ENCODE measurements around the gene BRAF. TPM values are rescaled to one million over a fixed set of nuclear protein-coding genes. Genes with fewer than 3 reads are reported as not detected.

BRAF gene
- polyA plus RNA-seq, 1 donor (not counting 4 experiments of a cell fraction or from before 2014, with no cell fraction given): 12.4 TPM

DNA sequence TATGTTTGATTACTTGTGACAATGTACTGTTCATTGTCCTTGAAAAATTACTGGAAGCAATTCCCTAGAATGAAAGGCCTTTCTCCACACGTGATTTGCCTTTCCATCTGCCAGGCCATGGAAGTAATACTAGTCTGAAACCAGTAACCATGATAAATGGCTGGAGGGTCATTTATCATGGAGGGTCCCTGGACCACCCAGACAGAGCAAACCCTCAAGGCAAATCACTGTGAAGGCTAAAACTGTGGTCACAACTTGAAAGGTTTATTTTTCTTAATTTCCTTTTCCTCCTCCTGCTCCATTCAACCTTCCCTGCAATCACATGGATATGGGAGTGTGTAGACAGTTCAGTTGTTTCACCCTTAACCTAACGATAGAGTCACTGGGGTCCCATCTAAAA is 16.4 kb downstream of the BRAF start:
- no peak overlapping the region for H3K4me3 ChIP-seq (ENCODE audit: control insufficient read depth in 2 of 3, extremely low read depth in 1 of 3, insufficient read depth in 2 of 3, low read depth in 1 of 3, low read length in 3 of 3)
- FAIRE-seq: no peak
- no peak overlapping the region for H3K9ac ChIP-seq (ENCODE audit: control insufficient read depth, extremely low read depth, insufficient read depth, low read length)
- no peak overlapping the region for H3K4me2 ChIP-seq (ENCODE audit: control insufficient read depth, extremely low read depth, insufficient read depth, low read depth, low read length)
- peaks cover 6% of the 10 kb centered on the region for H3K4me1 ChIP-seq (ENCODE audit: control insufficient read depth, extremely low read depth, insufficient read depth, low read length)
- no peaks in the 10 kb centered on the region for H3K9me1 ChIP-seq (ENCODE audit: control insufficient read depth, extremely low read depth, insufficient read depth, low read length)
- no peak overlapping the region for H2AFZ ChIP-seq (ENCODE audit: control insufficient read depth, low read length)
- no peak for DNase-seq (ENCODE audit: low read depth, low spot score)
- H3K9me3 ChIP-seq (ENCODE audit: control insufficient read depth, low read depth, low read length): no peaks in the 10 kb centered on the region
- no peak overlapping the region for H3K27ac ChIP-seq (ENCODE audit: control insufficient read depth, insufficient read depth, low read length)
- TF ChIP-seq EZH2 (IDR thresholded peaks at IDR 0.05; ENCODE audit: low read length): no peak
- TF ChIP-seq, protein P1, sequence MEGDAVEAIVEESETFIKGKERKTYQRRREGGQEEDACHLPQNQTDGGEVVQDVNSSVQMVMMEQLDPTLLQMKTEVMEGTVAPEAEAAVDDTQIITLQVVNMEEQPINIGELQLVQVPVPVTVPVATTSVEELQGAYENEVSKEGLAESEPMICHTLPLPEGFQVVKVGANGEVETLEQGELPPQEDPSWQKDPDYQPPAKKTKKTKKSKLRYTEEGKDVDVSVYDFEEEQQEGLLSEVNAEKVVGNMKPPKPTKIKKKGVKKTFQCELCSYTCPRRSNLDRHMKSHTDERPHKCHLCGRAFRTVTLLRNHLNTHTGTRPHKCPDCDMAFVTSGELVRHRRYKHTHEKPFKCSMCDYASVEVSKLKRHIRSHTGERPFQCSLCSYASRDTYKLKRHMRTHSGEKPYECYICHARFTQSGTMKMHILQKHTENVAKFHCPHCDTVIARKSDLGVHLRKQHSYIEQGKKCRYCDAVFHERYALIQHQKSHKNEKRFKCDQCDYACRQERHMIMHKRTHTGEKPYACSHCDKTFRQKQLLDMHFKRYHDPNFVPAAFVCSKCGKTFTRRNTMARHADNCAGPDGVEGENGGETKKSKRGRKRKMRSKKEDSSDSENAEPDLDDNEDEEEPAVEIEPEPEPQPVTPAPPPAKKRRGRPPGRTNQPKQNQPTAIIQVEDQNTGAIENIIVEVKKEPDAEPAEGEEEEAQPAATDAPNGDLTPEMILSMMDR (optimal IDR thresholded peaks at IDR 0.05 in 1 of 3, IDR thresholded peaks at IDR 0.05 in 1 of 3, conservative IDR thresholded peaks at IDR 0.05 in 1 of 3; ENCODE audit: extremely low read depth in 1 of 3, insufficient read depth in 2 of 3, low read length in 3 of 3): no peak
- H3K79me2 ChIP-seq (ENCODE audit: control insufficient read depth, insufficient read depth, low read length): peaks cover 36% of the 10 kb centered on the region
- dilution Hi-C loops (cut with MboI; ENCODE audit: extremely low pct_ligation_motif_present, low sequenced_read_pairs): no loop called here
- no peaks in the 10 kb centered on the region for H3K36me3 ChIP-seq (ENCODE audit: control insufficient read depth in 2 of 2, extremely low read depth in 1 of 2, insufficient read depth in 2 of 2, low read length in 2 of 2)
- H4K20me1 ChIP-seq (ENCODE audit: control insufficient read depth, extremely low read depth, insufficient read depth, low read length): no peaks in the 10 kb centered on the region
- H3K27me3 ChIP-seq (ENCODE audit: control insufficient read depth, extremely low read depth, insufficient read depth, low read length): no peaks in the 10 kb centered on the region

DNA sequence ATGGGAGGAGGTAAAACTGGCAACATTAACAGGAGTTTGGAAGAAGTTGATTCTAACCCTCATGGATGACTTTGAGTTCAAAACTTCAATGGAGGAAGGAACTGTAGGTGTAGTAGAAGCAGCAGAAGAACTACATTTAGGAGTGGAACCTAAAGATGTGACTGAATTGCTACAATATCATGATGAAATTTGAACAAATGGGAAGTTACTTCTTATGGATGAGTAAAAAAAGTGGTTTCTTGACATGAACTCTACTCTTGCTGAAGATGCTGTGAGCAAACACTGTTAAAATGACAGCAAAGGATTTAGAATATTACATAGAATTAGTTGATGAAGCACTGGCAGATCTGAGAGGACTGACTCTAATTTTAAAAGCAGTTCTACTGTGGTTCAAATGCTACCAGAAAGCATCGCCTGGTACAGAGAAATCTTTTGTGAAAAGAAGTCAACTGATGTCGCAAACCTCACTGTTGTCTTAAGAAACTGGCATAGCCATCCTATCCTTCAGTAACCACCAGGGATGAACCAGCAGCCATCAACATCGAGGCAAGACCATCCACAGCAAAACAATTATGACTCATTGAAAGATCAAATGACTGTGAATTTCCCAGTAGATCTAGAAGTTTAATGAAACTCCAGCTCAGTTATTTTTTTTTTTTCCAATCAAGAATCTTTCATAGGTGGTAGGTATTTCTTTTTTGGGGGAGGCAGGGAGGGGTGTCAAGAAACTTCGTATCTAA is 20.8 kb downstream of the BRAF start:
- Histone ChIP-seq H3K4me3 (ENCODE audit: control insufficient read depth in 2 of 3, extremely low read depth in 1 of 3, insufficient read depth in 2 of 3, low read depth in 1 of 3, low read length in 3 of 3) (no peak overlapping the region), H3K9me3 (ENCODE audit: control insufficient read depth, low read depth, low read length) (no peaks in the 10 kb centered on the region), H3K4me1 (ENCODE audit: control insufficient read depth, extremely low read depth, insufficient read depth, low read length) (no peaks in the 10 kb centered on the region), H3K36me3 (ENCODE audit: control insufficient read depth in 2 of 2, extremely low read depth in 1 of 2, insufficient read depth in 2 of 2, low read length in 2 of 2) (no peaks in the 10 kb centered on the region), H3K27ac (ENCODE audit: control insufficient read depth, insufficient read depth, low read length) (no peak overlapping the region), H4K20me1 (ENCODE audit: control insufficient read depth, extremely low read depth, insufficient read depth, low read length) (peaks cover 4% of the 10 kb centered on the region), H3K9ac (ENCODE audit: control insufficient read depth, extremely low read depth, insufficient read depth, low read length) (no peak overlapping the region), H3K4me2 (ENCODE audit: control insufficient read depth, extremely low read depth, insufficient read depth, low read depth, low read length) (no peak overlapping the region), H3K9me1 (ENCODE audit: control insufficient read depth, extremely low read depth, insufficient read depth, low read length) (no peaks in the 10 kb centered on the region), H2AFZ (ENCODE audit: control insufficient read depth, low read length) (no peak overlapping the region), H3K27me3 (ENCODE audit: control insufficient read depth, extremely low read depth, insufficient read depth, low read length) (no peaks in the 10 kb centered on the region), H3K79me2 (ENCODE audit: control insufficient read depth, insufficient read depth, low read length) (peaks cover 14% of the 10 kb centered on the region)
- FAIRE-seq: no peak
- DNase-seq (ENCODE audit: low read depth, low spot score): no peak
- TF ChIP-seq EZH2 (IDR thresholded peaks at IDR 0.05; ENCODE audit: low read length): no peak
- TF ChIP-seq, protein P1 (optimal IDR thresholded peaks at IDR 0.05 in 1 of 3, IDR thresholded peaks at IDR 0.05 in 1 of 3, conservative IDR thresholded peaks at IDR 0.05 in 1 of 3; ENCODE audit: extremely low read depth in 1 of 3, insufficient read depth in 2 of 3, low read length in 3 of 3): no peak
- dilution Hi-C loops (cut with MboI; ENCODE audit: extremely low pct_ligation_motif_present, low sequenced_read_pairs): no loop called here
